H9 (cell line): ENCODE results near the gene TPM4. TPM values are rescaled to one million over a fixed set of nuclear protein-coding genes. Genes with fewer than 3 reads are reported as not detected.

Source experiments
- DNase-seq: peaks from one replicate; pipeline ENCODE4 v3.0.0-alpha.2; 2017
- H2AFZ ChIP-seq: one replicate; pipeline ENCODE4 v1.6.1; 2013; ENCODE audit warnings: mild to moderate bottlenecking, low read length, control low read depth, moderate library complexity
- H2AK5ac ChIP-seq: 2 replicates; pipeline ENCODE4 v1.6.1; 2013; ENCODE audit warnings: low read length, control low read depth, mixed read lengths; ENCODE audit not compliant: insufficient read length
- H2BK120ac ChIP-seq: one replicate; pipeline ENCODE4 v1.6.1; 2013; ENCODE audit warnings: low read depth, mild to moderate bottlenecking, low read length, control low read depth, inconsistent platforms; ENCODE audit not compliant: poor library complexity, severe bottlenecking
- H2BK12ac ChIP-seq: 2 replicates; pipeline ENCODE4 v1.6.1; 2013; ENCODE audit warnings: low read length, control low read depth, mixed read lengths, low read depth; ENCODE audit not compliant: insufficient read length
- H2BK15ac ChIP-seq: 2 replicates; pipeline ENCODE4 v1.6.1; 2013; ENCODE audit warnings: low read depth, low read length, control low read depth
- H2BK20ac ChIP-seq: one replicate; pipeline ENCODE4 v1.6.1; 2013; ENCODE audit warnings: low read depth, mild to moderate bottlenecking, low read length, control low read depth, inconsistent platforms; ENCODE audit not compliant: poor library complexity, severe bottlenecking
- H2BK5ac ChIP-seq: 2 replicates; pipeline ENCODE4 v1.6.1; 2013; ENCODE audit warnings: low read length, control low read depth, mixed read lengths; ENCODE audit not compliant: insufficient read length
- H3K14ac ChIP-seq: 2 replicates; pipeline ENCODE4 v1.6.1; 2013; ENCODE audit warnings: low read length, control low read depth; ENCODE audit not compliant: insufficient read depth
- H3K18ac ChIP-seq: 2 replicates; pipeline ENCODE4 v1.6.1; 2013; ENCODE audit warnings: low read depth, mild to moderate bottlenecking, mixed read lengths, low read length, control low read depth; ENCODE audit not compliant: insufficient read length
- H3K23ac ChIP-seq: 2 replicates; pipeline ENCODE4 v1.6.1; 2013; ENCODE audit warnings: low read length, control low read depth, mixed read lengths, low read depth; ENCODE audit not compliant: insufficient read length
- H3K23me2 ChIP-seq: 2 replicates; pipeline ENCODE4 v1.6.1; 2013; ENCODE audit warnings: low read depth, mild to moderate bottlenecking, mixed read lengths, low read length, control low read depth; ENCODE audit not compliant: insufficient read length, poor library complexity, severe bottlenecking
- H3K27ac ChIP-seq: 2 replicates; pipeline ENCODE4 v1.5.1; 2013; ENCODE audit warnings: low read length, control low read depth, mixed read lengths, low read depth; ENCODE audit not compliant: insufficient read length
- H3K27me3 ChIP-seq: 2 replicates; pipeline ENCODE4 v1.6.1; 2013; ENCODE audit warnings: low read length, control low read depth, inconsistent platforms; ENCODE audit not compliant: insufficient read depth
- H3K4ac ChIP-seq: 2 replicates; pipeline ENCODE4 v1.6.1; 2013; ENCODE audit warnings: low read depth, mild to moderate bottlenecking, control low read depth, inconsistent platforms, low read length, moderate library complexity
- H3K4me1 ChIP-seq: 2 replicates; pipeline ENCODE4 v1.6.1; 2013; ENCODE audit warnings: low read length, control low read depth, inconsistent platforms; ENCODE audit not compliant: insufficient read depth
- H3K4me2 ChIP-seq: 2 replicates; pipeline ENCODE4 v1.6.1; 2013; ENCODE audit warnings: low read length, control low read depth, mixed read lengths; ENCODE audit not compliant: insufficient read length, insufficient read depth
- H3K56ac ChIP-seq: 2 replicates; pipeline ENCODE4 v1.6.1; 2013; ENCODE audit warnings: low read depth, mild to moderate bottlenecking, mixed read lengths, low read length, control low read depth; ENCODE audit not compliant: insufficient read length
- H3K79me1 ChIP-seq: 2 replicates; pipeline ENCODE4 v1.6.1; 2013; ENCODE audit warnings: low read depth, mild to moderate bottlenecking, moderate library complexity, low read length, control low read depth, inconsistent platforms; ENCODE audit not compliant: insufficient read depth, poor library complexity, severe bottlenecking
- H3K79me2 ChIP-seq: 2 replicates; pipeline ENCODE4 v1.6.1; 2013; ENCODE audit warnings: low read length, control low read depth, inconsistent platforms; ENCODE audit not compliant: insufficient read depth
- H3K9ac ChIP-seq: 2 replicates; pipeline ENCODE4 v1.6.1; 2013; ENCODE audit warnings: low read length, control low read depth, mixed read lengths; ENCODE audit not compliant: insufficient read length; ENCODE audit errors: extremely low read depth
- H3K9me3 ChIP-seq: one replicate; pipeline ENCODE4 v1.6.1; 2013; ENCODE audit warnings: low read depth, low read length, inconsistent platforms; ENCODE audit not compliant: control insufficient read depth
- H3T11ph ChIP-seq: one replicate; pipeline ENCODE4 v1.6.1; 2013; ENCODE audit warnings: mild to moderate bottlenecking, low read length, control low read depth, inconsistent platforms
- H4K20me1 ChIP-seq: one replicate; pipeline ENCODE4 v1.6.1; 2013; ENCODE audit not compliant: control insufficient read depth, insufficient read length, insufficient read depth
- H4K5ac ChIP-seq: 2 replicates; pipeline ENCODE4 v1.6.1; 2013; ENCODE audit warnings: low read depth, mild to moderate bottlenecking, mixed read lengths, low read length, control low read depth; ENCODE audit not compliant: insufficient read length
- H4K8ac ChIP-seq: replicated peaks from 2 replicates; pipeline ENCODE4 v1.6.1; 2013; ENCODE audit warnings: low read length, control low read depth, mixed read lengths, low read depth; ENCODE audit not compliant: insufficient read length
- H4K91ac ChIP-seq: 2 replicates; pipeline ENCODE4 v1.6.1; 2013; ENCODE audit warnings: low read depth, mild to moderate bottlenecking, moderate library complexity, mixed read lengths, low read length, control low read depth; ENCODE audit not compliant: insufficient read length
- H3K27ac Mint-ChIP-seq, 3 experiments: 2 replicates in 2 of 3; 3 replicates in 1 of 3; pipeline ENCODE4 v1.8.0; 2020 to 2021; ENCODE audit warnings: mixed read lengths in 3 of 3, mild to moderate bottlenecking in 1 of 3, moderate library complexity in 1 of 3
- H3K27me3 Mint-ChIP-seq: 2 replicates; pipeline ENCODE4 v1.8.0; 2021; ENCODE audit warnings: low read depth, mild to moderate bottlenecking, moderate library complexity, mixed read lengths
- H3K36me3 Mint-ChIP-seq, 3 experiments: 2 replicates in 2 of 3; 3 replicates in 1 of 3; pipeline ENCODE4 v1.8.0; 2020 to 2021; ENCODE audit warnings: low read depth in 3 of 3, mixed read lengths in 3 of 3; ENCODE audit not compliant: insufficient read depth in 1 of 3
- H3K4me1 Mint-ChIP-seq, 2 experiments: 2 replicates each; pipeline ENCODE4 v1.8.0; 2020; ENCODE audit warnings: mixed read lengths in 2 of 2
- H3K4me3 Mint-ChIP-seq, 2 experiments: 2 replicates in 1 of 2; 3 replicates in 1 of 2; pipeline ENCODE4 v1.8.0; 2020 to 2021; ENCODE audit warnings: mild to moderate bottlenecking in 2 of 2, mixed read lengths in 2 of 2, moderate library complexity in 1 of 2
- H3K9me3 Mint-ChIP-seq, 2 experiments: 2 replicates in 1 of 2; 3 replicates in 1 of 2; pipeline ENCODE4 v1.8.0; 2020; ENCODE audit warnings: mild to moderate bottlenecking in 2 of 2, mixed read lengths in 2 of 2, moderate library complexity in 1 of 2
- WGBS: extraction: QIAGEN DNeasy Blood & Tissue Kit; methylation state at CpG from one replicate; pipeline ENCODE4 v1.1.7; 2013; ENCODE audit warnings: missing lambda C conversion rate, low lambda C conversion rate, mixed read lengths; ENCODE audit not compliant: insufficient read length; ENCODE audit errors: extremely low coverage; 5-methylcytosine and 5-hydroxymethylcytosine counted together
- total RNA-seq: library from RNA; stranded (reverse); gene quantifications from 2 replicates; pipeline ENCODE4 v1.2.1, GENCODE V29; 2021
- TF ChIP-seq, protein P1 (sequence below): fragments of 200-600 bp; sonication (generic); conservative IDR thresholded peaks from 3 replicates; pipeline ENCODE4 v1.8.0; 2021; ENCODE audit warnings: antibody characterized with exemption, mild to moderate bottlenecking

Gene TPM4
- total RNA-seq, 1 experiment from 2014 or later, result 431 TPM

DNA sequence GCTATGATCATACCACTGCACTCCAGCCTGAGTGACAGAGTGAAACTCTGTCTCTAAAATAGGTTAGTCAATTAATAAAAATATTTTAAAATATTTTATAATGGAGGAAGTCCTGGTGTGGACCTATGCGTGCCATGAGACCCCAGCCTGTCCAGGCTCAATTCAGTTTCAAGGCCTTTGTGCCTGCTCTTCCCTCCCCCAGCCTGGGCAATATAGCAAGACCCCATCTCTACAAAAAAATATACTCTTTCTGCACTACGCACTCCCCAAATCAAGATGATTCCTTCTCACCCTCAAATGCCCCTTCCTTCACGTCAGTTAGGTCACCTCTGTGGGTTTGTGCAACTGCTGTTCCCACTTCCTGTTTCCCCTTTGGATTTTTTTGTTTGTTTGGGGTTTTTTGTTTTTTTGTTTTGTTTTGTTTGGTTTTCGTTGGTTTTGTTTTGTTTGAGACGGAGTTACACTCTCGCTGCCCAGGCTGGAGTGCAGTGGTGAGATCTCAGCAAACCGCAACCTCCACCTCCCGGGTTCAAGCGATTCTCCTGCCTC is 65.8 kb downstream of the TPM4 start:
- Histone ChIP-seq H3K4ac (no peak overlapping the region), H2BK15ac (no peak overlapping the region), H3K79me2 (no peaks in the 10 kb centered on the region), H3K9me3 (no peaks in the 10 kb centered on the region), H4K91ac (no peak overlapping the region), H3K18ac (no peak overlapping the region), H4K8ac (no peak overlapping the region), H3K14ac (no peak overlapping the region), H3K23ac (no peak overlapping the region), H3K56ac (no peak overlapping the region), H2AFZ (no peak overlapping the region), H2AK5ac (no peak overlapping the region), H2BK12ac (no peak overlapping the region), H3K27me3 (no peaks in the 10 kb centered on the region), H2BK120ac (no peak overlapping the region), H2BK5ac (no peak overlapping the region), H3T11ph (no peak overlapping the region), H3K4me2 (no peak overlapping the region), H3K79me1 (no peaks in the 10 kb centered on the region), H2BK20ac (no peak overlapping the region), H3K4me1 (no peaks in the 10 kb centered on the region), H3K23me2 (no peaks in the 10 kb centered on the region), H4K20me1 (no peaks in the 10 kb centered on the region), H3K9ac (no peak overlapping the region), H3K27ac (no peak overlapping the region), H4K5ac (no peak overlapping the region)
- no peak overlapping the region for H3K4me3 Mint-ChIP-seq
- H3K27me3 Mint-ChIP-seq, result peaks cover 7% of the 10 kb centered on the region
- peaks cover 9 to 10% of the 10 kb centered on the region in 2 experiments for H3K4me1 Mint-ChIP-seq
- TF ChIP-seq, protein P1, sequence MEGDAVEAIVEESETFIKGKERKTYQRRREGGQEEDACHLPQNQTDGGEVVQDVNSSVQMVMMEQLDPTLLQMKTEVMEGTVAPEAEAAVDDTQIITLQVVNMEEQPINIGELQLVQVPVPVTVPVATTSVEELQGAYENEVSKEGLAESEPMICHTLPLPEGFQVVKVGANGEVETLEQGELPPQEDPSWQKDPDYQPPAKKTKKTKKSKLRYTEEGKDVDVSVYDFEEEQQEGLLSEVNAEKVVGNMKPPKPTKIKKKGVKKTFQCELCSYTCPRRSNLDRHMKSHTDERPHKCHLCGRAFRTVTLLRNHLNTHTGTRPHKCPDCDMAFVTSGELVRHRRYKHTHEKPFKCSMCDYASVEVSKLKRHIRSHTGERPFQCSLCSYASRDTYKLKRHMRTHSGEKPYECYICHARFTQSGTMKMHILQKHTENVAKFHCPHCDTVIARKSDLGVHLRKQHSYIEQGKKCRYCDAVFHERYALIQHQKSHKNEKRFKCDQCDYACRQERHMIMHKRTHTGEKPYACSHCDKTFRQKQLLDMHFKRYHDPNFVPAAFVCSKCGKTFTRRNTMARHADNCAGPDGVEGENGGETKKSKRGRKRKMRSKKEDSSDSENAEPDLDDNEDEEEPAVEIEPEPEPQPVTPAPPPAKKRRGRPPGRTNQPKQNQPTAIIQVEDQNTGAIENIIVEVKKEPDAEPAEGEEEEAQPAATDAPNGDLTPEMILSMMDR, result no peak
- no CpG with 5 or more reads among the region's 9 CpGs for whole genome bisulfite sequencing
- H3K27ac Mint-ChIP-seq, result no peak overlapping the region
- no peaks in the 10 kb centered on the region; a peak in 1 of 5 replicates for H3K9me3 Mint-ChIP-seq
- no peaks in the 10 kb centered on the region for H3K36me3 Mint-ChIP-seq
- DNase-seq, result no peak
